ENCODE data around the gene VWA5B1.

Gene VWA5B1

GRCh38 chr1:20367116-20367585 lies 76.5 kb downstream of the VWA5B1 start:
- DNase-seq (ENCODE audit: low read depth), result no peak

- DNase-seq (ENCODE audit: low read depth), result no peak
Measured at GRCh38 chr1:20367626-20368025, 77.0 kb downstream of the VWA5B1 start.

DNA sequence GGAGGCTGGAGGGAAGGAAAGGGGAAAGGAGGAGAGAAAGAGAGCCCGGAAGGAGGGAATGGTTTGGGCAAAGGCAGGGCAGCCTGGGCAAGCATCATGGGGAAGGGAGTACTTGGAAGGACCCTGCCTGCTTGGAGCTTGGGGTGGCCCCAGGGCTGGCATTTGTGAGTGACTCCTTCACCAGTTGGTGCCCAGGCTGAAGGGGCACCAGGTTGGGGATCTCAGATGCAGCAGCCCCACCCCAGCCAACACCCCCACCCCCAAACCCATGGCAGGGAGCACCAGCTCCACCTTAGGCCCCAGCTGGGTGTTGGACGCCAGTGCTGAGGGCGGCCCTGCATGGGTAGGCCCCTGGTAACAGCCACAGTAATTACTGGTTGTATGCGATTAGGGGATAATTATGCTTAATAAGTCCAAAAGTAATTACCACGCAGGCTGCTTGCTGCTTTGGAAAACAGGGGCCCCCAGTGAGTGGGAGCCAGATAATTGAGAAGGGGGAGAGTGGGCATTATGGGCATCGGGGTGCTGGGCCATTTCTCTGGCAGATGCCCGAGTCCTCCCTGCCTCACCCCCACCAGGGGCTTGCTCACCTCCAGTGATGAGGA lies 78.3 kb downstream of the VWA5B1 start:
- DNase-seq (ENCODE audit: low read depth), result no peak

- no peak for DNase-seq (ENCODE audit: low read depth)
Measured at GRCh38 chr1:20370698-20371097, 80.0 kb downstream of the VWA5B1 start.

DNA sequence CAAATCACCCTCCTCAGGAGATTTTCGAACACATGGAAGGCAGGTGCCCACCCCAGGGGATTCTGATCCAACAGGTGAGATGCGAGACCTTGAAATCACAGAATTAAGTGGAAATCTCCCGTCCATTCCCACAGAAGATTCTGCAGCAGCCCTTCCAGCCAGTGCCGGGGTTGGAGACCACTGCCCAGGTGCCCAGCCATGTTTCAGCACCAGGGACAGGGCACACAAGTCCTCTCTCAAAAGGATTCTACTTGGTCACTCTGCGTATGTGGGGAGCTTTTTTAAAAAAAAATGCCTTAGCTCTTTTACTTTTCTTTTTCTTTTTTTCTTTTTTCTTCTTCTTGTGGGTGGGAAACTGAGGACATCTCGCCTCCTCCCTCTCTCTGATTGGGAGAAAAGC lies 80.7 kb downstream of the VWA5B1 start:
- DNase-seq (ENCODE audit: low read depth), result no peak

- no peak for DNase-seq (ENCODE audit: low read depth)
Measured at GRCh38 chr1:20371883-20372282, 81.2 kb downstream of the VWA5B1 start.

DNA sequence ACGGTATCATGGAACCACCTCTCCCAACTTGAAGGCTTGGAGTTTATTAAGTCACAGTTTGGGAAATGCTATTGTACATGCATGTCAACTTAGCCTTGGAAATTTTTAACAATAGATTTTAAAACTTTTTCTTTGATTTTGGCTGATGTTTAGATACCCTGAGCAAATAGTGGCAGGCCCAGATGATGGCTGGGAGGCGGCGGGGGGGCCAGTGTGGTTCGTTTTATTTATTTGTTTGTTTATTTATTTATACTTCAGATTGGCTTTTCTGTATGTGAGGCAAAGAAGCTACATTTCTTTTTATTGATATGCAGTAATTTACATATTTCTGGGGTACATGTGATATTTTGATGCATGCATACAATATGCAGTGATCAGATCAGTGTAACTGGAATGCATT lies 82.0 kb downstream of the VWA5B1 start:
- DNase-seq (ENCODE audit: low read depth), result no peak

DNA sequence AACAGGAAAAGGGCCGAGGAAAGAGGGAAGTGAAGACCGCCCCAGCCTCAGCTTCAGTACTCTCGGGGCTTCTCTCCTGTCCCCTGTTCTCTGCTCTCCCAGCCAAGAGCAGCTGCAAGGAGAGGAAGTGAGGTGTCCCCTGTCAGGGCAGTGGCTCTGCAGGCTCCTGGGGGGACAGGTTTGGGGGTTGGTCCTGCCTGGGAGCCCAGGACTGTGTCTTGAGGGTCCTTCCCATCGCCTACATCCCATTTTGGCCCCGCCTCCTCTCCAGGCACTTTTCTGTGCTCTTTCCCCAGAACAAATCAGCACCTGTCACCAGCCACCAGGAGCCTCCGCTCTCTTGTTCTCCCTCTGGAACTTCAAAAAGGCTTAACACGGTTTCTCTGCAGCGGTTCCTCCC lies 82.6 kb downstream of the VWA5B1 start:
- no peak for DNase-seq (ENCODE audit: low read depth)

DNA sequence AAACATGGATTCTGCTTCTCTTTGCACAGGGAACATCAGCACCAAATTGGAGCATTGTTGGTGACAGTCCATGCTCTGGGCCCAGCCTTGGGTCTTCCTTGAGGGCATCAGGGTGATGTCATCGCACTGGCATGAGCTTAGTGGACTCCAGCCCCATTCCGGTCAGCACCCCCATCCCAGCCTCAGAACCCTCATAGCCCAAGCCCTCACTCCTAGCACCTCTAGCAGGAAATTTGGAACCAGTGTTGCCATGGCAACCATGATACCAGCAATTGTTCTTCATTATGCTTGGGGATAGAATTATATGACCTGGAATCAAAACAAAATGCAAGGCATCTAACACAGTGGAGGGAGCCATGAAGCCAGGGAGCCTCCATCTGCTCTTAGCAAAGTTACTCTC lies 83.1 kb downstream of the VWA5B1 start:
- DNase-seq (ENCODE audit: low read depth), result no peak

- no peak for DNase-seq (ENCODE audit: low read depth)
Measured at GRCh38 chr1:20375563-20375962, 84.9 kb downstream of the VWA5B1 start.

DNA sequence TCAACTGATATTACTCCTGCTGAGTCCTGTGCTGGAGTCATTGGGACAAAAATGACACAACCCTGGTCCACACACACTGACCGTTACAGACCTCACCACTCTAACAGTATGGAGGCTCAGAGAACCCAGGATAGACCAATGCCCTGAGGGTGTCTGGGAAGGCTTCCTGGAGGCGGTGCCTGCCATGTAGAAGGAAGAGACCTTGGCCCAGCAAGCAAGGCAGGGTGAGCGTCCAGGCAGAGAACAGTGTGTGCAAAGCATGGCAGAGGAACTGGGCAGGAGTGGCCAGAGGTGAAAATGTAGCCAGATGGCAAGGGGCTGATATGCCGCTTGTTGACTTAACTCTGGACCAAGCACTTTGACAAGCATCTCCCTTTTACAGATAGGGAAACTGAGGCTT lies 85.5 kb downstream of the VWA5B1 start:
- no peak for DNase-seq (ENCODE audit: low read depth)

GRCh38 chr1:20376880-20377494 lies 86.3 kb downstream of the VWA5B1 start:
- no peak for DNase-seq (ENCODE audit: low read depth)

DNA sequence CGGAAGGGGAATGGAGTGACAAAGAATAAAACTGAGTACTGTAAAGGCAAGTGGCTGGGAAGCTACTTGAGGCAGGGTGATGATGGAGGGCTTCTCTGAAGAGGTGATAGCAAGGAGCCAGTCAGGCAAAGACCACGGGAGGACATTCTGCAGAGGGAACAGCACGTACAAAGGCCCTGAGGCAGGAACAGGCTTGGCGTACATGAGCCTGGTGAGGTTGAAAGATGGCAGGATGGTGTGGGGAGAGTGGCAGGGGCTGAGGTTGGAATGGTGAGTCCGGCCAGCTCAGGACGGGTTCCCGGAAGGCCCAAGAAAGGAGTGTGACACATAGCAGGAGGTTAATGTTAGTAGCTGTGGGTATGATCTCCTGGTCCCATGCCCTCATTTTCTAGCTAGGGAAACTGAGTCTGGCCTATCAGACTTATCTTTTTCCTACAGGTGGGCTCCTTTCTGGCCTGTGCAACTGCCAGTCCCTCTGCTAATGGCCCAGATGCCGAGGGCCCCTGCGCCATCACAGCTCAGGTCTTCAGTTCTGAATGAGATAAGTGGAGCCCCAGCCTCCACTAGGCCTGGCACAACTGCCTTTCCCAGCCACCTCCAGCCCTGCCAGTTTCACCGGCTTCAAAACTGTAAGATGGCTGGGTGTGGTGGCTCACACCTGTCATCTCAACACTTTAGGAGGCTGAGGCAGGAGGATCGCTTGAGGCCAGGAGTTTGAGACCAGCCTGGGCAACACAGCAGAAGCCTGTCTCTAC lies 87.0 kb downstream of the VWA5B1 start:
- no peak for DNase-seq (ENCODE audit: low read depth)

DNA sequence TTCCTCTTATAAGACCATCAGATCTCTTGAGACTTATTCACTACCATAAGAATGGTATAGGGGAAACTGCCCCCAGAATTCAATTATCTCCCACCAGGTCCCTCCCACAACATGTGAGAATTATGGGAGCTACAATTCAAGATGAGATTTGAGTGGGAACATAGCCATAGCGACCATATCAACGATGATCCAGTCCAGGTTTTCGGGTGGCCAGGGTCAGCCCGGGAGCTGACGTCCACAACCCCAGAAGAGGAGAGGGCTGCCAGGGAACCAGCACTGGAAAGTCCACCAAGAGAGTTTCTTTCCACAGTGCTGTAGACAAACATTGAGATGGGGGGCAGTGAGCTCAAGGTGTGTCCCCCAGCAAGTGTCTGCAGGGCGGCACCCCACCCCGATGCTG lies 88.4 kb downstream of the VWA5B1 start:
- DNase-seq (ENCODE audit: low read depth), result no peak

DNA sequence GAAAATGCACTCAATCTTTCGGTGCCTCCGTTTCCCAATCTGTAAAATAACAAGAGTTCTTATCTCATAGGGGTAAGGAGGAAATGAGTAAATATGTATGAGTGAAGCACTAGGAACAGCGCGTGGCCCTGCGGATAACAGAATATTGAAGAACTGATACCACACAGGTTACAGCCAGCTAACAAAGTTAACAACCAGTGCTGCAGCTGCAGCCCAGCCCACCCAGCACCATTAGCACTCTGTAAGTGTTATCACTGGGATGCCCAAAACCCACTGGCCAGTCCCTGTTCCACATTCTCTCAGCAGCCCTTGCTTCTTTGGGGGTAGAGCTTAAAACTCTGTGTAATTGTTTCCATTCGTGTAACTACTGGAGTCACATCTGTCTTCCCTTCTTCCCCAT lies 89.5 kb downstream of the VWA5B1 start:
- no peak for DNase-seq (ENCODE audit: low read depth)

GRCh38 chr1:20380616-20381035 lies 90.0 kb downstream of the VWA5B1 start:
- peak; percentile 80 for DNase-seq (ENCODE audit: low read depth)

GRCh38 chr1:20381045-20381641 lies 90.5 kb downstream of the VWA5B1 start:
- DNase-seq (ENCODE audit: low read depth), result no peak

DNA sequence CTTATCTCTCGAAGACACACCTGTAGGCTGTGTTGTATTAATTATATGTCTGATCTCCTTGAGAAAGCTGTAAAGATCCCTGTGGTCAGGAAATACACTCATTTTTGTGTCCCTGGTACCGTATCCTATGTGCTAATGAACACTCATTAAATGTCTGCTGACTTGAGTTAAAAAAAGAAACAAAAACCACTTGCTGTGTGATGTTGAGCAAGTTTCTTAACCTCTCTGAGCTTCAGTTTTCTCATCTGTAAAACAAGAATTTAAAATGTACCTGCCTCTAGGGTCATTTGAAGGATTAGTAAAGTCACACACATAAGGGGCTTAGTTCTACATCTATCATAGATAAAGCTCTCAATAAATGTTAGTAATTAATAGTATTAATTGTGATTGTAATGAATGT lies 91.3 kb downstream of the VWA5B1 start:
- DNase-seq (ENCODE audit: low read depth), result no peak

GRCh38 chr1:20382711-20383110 lies 92.0 kb downstream of the VWA5B1 start:
- DNase-seq (ENCODE audit: low read depth), result no peak

GRCh38 chr1:20383631-20384030 lies 93.0 kb downstream of the VWA5B1 start:
- no peak for DNase-seq (ENCODE audit: low read depth)

DNA sequence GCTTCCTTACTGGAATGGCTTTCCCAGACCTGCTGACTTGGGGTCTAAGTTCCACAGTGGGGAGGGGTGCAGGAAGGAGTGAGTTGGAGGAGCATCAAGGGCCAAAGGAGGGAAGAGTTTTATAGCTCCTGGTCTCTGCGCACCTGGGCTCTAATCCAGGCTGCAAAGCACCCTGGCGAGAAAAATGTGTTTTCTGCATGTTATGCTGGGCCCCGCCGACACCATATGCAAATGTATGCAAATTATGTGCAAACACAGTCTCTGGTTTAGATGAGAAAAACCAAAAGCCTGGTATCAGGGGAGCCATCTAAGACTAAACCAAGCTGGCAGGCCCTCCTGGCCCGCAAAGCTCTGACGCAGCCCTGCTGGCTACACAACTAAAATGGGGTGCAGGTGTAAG lies 95.0 kb downstream of the VWA5B1 start:
- DNase-seq (ENCODE audit: low read depth), result no peak

GRCh38 chr1:20386323-20387081 lies 95.8 kb downstream of the VWA5B1 start:
- DNase-seq (ENCODE audit: low read depth), result no peak
